IPS-NIHi7 (cell line): Measurements from ENCODE around the gene KLHL3.

Experiments
- DNase-seq: peaks from one replicate; pipeline ENCODE4 v3.0.0; 2012; ENCODE audit warnings: mixed read lengths; ENCODE audit errors: extremely low spot score

The KLHL3 gene

GRCh38 chr5:137743031-137743640 lies 7.2 kb upstream of the KLHL3 start:
- peak; percentile 64 for DNase-seq

GRCh38 chr5:137741718-137742117 lies 5.8 kb upstream of the KLHL3 start:
- DNase-seq, result no peak

DNA sequence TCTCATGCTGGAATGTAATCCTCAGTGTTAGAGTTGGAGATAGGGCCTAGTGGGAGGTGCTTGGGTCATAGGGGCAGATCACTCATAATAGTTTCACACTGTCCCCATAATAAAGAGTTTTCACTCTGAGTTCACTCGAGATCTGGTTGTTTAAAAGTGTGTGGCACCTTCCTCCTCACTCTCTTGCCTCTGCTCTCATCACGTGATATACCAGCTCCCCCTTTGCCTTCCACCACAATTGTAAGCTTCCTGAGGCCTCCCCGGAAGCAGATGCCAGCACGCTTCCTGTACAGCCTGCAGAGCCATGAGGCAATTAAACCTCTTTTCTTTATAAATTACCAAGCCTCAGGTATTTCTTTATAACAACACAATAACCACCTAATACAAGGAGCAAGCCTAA lies 3.8 kb upstream of the KLHL3 start:
- no peak for DNase-seq

- no peak for DNase-seq
Measured at GRCh38 chr5:137738947-137739346, 3.1 kb upstream of the KLHL3 start.

DNA sequence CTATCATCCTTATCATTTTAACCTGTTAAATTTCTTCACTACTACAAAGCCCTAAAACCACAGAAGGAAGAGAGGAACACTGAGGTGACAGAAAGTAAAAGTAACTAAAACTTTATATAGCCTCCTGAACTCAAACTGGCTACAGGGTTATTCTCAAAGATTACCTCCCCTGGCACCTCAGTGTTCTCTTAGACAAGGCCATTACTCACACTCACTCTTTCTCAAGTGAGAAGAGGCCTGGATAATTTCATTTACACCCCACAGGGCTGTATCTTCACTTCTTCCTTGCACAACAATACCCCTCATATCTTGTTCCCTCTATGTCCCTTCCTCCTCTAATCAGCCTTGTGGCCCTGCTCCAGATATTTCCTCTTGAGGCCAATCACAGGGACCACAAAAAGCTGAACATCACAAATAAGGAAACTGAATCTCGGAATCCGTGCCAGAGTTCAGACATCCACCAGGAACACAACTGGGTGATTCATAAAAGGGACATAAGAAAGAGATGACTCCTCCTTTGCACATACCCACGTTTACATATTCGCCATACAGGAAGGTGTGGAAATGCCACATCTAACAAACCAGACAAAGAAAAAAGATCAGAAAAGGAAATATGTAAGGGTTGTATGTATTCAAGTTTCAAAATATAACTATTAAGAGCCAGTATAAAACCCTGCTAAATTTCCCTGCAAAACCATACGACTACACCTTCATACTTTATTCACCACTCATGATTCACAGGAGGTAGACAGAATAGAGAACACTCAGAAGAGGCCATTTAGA lies 1.7 kb upstream of the KLHL3 start:
- no peak for DNase-seq

DNA sequence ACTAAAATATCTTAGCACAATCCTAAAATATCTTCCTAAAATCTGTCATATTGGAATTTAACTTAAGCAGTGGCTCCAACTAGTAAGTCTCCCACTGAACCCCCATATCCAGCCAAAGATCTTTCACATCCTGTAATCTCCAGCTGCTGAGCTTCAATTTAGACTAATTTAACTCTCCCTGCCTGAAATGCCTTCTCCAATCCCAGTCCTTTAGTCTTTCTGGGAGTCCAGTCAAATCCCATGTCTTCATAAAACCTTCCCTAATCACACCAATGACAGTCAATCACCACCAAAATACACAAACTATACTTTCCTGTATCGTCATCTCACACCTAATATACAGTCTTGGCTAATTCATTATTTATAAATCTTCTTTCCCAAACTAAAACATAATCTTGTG lies 607 bp upstream of the KLHL3 start:
- no peak for DNase-seq

GRCh38 chr5:137734962-137735554 lies 831 bp downstream of the KLHL3 start:
- peak; percentile 49 for DNase-seq

- no peak for DNase-seq
Measured at GRCh38 chr5:137734331-137734730, 1.6 kb downstream of the KLHL3 start.

- DNase-seq, result no peak
Measured at GRCh38 chr5:137733922-137734321, 2.0 kb downstream of the KLHL3 start.

GRCh38 chr5:137733006-137733405 lies 2.9 kb downstream of the KLHL3 start:
- DNase-seq, result no peak

GRCh38 chr5:137731176-137731575 lies 4.7 kb downstream of the KLHL3 start:
- no peak for DNase-seq

DNA sequence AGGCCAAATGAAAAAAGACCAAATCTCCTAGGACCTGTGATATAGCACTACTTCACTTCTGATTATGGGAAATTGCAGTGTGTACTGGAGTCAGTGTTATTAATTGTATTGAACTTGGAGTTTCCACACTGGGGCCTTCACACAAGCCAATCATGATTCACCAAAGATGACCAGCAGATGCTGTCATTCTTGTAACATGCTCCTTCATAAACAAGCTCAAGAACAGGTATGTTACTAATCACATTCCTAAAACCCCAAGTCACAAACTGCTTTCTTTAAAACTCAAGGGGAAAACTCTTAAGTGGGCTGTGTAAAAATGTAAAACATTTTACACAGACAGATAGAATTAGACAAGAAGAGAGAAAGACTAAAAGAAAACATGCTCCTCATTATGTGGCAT lies 5.6 kb downstream of the KLHL3 start:
- no peak for DNase-seq

DNA sequence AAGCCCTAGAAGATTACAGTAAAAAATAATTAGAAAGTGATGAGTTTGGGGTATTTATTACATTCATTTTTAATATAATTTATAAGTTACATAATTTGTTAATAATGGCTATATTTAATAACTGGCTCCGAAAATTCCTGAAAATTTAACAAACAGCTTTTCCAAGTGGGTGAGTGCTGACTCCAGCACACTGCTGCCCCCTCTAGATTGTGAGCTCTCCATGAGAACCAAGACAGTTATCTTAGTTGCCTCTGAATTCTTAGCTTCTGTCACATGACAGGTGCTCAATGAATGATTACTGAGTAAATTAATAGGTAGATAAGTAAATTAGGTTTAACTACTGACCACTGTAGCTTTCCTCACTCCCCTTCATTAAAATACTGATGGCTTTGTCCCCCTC lies 7.8 kb downstream of the KLHL3 start:
- DNase-seq, result no peak

GRCh38 chr5:137727623-137728022 lies 8.3 kb downstream of the KLHL3 start:
- DNase-seq, result no peak

DNA sequence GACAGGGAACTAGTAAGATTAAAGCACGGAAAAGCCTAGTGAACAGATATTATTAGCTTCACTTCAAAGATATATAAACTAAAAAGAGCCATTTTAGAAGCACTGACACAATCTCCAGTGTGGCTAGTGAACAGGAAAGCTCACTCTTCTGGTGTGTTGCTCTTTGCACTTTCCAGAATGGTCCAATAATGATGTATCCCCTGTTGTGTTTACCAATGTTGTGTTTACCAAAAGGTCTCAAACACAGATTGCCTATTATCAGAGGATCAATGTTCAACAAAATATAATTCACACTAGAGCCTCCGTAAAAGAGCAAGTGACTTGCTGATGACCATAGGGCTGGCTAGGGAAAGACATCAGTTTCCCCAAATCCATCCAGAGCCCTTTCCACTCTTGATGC lies 11.6 kb downstream of the KLHL3 start:
- no peak for DNase-seq

GRCh38 chr5:137718611-137719010 lies 17.3 kb downstream of the KLHL3 start:
- no peak for DNase-seq

- no peak for DNase-seq
Measured at GRCh38 chr5:137716337-137716736, 19.6 kb downstream of the KLHL3 start.

GRCh38 chr5:137715456-137715855 lies 20.4 kb downstream of the KLHL3 start:
- no peak for DNase-seq

GRCh38 chr5:137714946-137715345 lies 20.9 kb downstream of the KLHL3 start:
- DNase-seq, result no peak

DNA sequence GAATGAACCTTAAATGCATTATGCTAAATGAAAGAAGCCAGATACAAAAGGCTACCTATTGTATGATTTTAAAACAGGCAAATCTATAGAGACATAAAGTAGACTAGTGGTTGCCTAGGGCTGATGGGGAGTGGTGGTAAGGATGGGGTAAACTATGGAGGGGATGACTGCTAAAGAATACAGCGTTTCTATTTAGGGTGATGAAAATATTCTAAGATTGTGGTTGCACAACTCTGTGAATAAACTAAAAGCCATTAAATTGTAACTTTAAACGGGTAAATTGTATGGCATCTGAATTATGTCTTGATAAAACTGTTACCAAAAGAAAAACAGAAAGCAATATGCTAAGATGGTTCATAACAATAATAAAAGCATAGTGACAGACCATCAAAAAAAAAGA lies 21.4 kb downstream of the KLHL3 start:
- no peak for DNase-seq

- no peak for DNase-seq
Measured at GRCh38 chr5:137712139-137712667, 23.7 kb downstream of the KLHL3 start.

DNA sequence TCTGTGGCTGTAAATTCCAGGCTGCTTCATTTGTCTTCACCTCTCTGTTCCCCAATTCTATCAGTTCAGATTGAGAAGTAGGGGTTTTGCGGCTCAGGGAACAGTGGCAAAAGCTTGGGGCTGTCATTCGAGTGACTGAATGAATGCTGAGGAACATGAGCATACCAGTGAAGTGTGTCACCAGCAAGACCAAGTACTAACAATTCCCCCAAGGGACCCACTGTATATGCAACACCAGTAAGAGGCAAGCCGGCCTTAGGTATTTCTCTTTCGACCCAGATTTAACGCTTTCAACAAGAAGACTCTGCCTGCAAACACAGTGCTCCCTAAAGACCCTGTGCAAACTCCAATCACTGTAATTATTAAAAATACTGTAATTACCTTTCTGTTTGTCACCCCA lies 25.8 kb downstream of the KLHL3 start:
- no peak for DNase-seq
